Thyroid gland (tissue), 4 donors: ENCODE results near the gene KCNMA1. TPM values are rescaled to one million over a fixed set of nuclear protein-coding genes. Genes with fewer than 3 reads are reported as not detected.

Source experiments
- DNase-seq, 2 donors: peaks; one replicate each; pipeline ENCODE4 v3.0.0-alpha.2; 2019
- H3K27ac ChIP-seq, 3 donors: fragments of 200-600 bp; sonication (generic); 1 replicate in 2 of 3; 2 replicates in 1 of 3; pipeline ENCODE4 v1.5.1; 2016 to 2019; ENCODE audit warnings: mild to moderate bottlenecking in 1 of 3, moderate library complexity in 1 of 3
- H3K27me3 ChIP-seq: fragments of 200-600 bp; sonication (generic); one replicate; pipeline ENCODE4 v1.5.1; 2019
- H3K36me3 ChIP-seq, 2 donors: fragments of 200-600 bp; sonication (generic); one replicate each; pipeline ENCODE4 v1.5.1; 2016 to 2019
- H3K4me1 ChIP-seq, 2 donors: fragments of 200-600 bp; sonication (generic); one replicate each; pipeline ENCODE4 v1.5.1; 2017 to 2019
- H3K4me3 ChIP-seq, 3 donors: fragments of 200-600 bp; sonication (generic); replicated peaks in 1 of 3; 1 replicate in 2 of 3; 2 replicates in 1 of 3; pipeline ENCODE4 v1.5.1; 2016; ENCODE audit warnings: mild to moderate bottlenecking in 1 of 3
- H3K9me3 ChIP-seq: fragments of 200-600 bp; sonication (generic); one replicate; pipeline ENCODE4 v1.5.1; 2017
- CTCF ChIP-seq, 6 experiments: fragments of 200-600 bp in 3 of 6; fragments of 450-650 bp in 3 of 6; sonication (generic) in 3 of 6; IDR thresholded peaks; one replicate each; pipeline ENCODE4 v1.5.1; 2016 to 2019; ENCODE audit warnings: antibody characterized with exemption in 6 of 6, mild to moderate bottlenecking in 2 of 6, inconsistent platforms in 1 of 6, moderate library complexity in 1 of 6
- POLR2A ChIP-seq, 2 donors: fragments of 450-650 bp; IDR thresholded peaks; one replicate each; pipeline ENCODE4 v1.6.1; 2017; ENCODE audit warnings: antibody characterized with exemption in 2 of 2, mild to moderate bottlenecking in 2 of 2, moderate library complexity in 1 of 2
- WGBS, 2 donors: methylation state at CpG; one replicate each; pipeline ENCODE4 v1.1.5; 2017; 5-methylcytosine and 5-hydroxymethylcytosine counted together
- intact Hi-C: fragments of 100-400 bp; cut with DNase I; formaldehyde crosslinking; loops from one replicate; pipeline ENCODE4 v1.15.1; 2023
- total RNA-seq, 4 donors: library from RNA; depleted of rRNA; stranded (reverse); fragments of >200 nt; gene quantifications; one replicate each; pipeline ENCODE4 v1.2.3, GENCODE V29; 2016

The KCNMA1 gene
- total RNA-seq, 4 donors from 2014 or later: 2.5 to 5.1 (median 3.6) TPM

DNA sequence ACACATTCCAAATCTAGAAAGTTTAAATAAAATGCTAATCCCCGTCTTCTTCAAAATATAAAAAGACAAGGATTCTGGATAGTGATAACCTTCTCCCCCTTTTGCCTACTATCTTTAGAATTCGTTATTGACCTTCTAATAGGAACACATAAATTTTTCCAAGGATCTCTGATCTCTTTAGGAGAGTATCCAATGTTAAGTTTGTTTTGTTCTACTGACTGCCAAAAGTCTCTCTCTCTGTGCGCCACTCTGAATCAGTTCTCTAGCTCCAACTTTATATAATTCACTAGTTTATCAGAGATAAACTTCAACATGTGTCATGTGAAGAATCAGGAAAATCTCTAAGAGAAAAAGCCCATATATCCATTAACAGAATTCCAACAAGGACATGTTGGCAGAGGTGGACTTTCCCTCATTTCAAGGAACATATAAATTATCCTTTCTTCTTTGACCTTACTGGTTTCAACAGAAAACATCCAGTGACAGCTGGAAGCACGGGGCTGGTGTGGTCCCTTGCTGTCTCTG is 615.6 kb downstream of the KCNMA1 start:
- no peaks in the 10 kb centered on the region for H3K36me3 ChIP-seq
- 77 to 80% methylated on average over 4 of the region's 4 CpGs for WGBS, 2 donors
- H3K27me3 ChIP-seq: no peaks in the 10 kb centered on the region
- no peaks in the 10 kb centered on the region for H3K9me3 ChIP-seq
- intact Hi-C loops: no loop called here
- no peak overlapping the region for H3K4me3 ChIP-seq
- no peak for DNase-seq
- H3K27ac ChIP-seq: no peak overlapping the region
- H3K4me1 ChIP-seq: no peaks in the 10 kb centered on the region
- TF ChIP-seq POLR2A (IDR thresholded peaks at IDR 0.05) (no peak), CTCF (IDR thresholded peaks at IDR 0.05) (no peak)

- DNase-seq: no peak
- Histone ChIP-seq H3K27me3 (no peaks in the 10 kb centered on the region), H3K27ac (no peak overlapping the region), H3K4me3 (no peak overlapping the region), H3K9me3 (no peaks in the 10 kb centered on the region), H3K36me3 (no peaks in the 10 kb centered on the region), H3K4me1 (no peaks in the 10 kb centered on the region)
- WGBS, 2 donors: 80 to 81% methylated on average over 4 of the region's 4 CpGs
- TF ChIP-seq POLR2A (IDR thresholded peaks at IDR 0.05) (no peak), CTCF (IDR thresholded peaks at IDR 0.05) (no peak)
- intact Hi-C loops: no loop called here
Observed at GRCh38 chr10:77020426-77021040, 617.1 kb downstream of the KCNMA1 start.

DNA sequence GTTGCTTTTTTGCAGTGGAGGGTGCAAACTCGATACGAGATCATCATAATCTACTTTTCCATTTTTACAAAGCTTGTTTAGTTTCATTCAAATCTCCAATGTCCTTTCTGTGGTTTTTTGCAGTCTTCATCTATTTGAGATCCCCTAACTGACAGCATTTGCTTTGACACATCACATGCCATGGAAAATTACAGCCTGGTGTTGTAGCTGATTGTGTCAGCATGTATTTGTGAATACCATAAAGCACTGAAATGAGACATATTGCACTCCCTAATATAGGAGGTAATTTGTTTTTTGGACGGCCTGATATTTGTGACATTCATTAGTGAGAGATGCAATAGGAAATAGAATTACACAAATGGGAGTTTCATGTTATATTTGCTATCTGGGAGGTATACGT is 620.8 kb downstream of the KCNMA1 start:
- intact Hi-C loops: no loop called here
- no peak overlapping the region for H3K27ac ChIP-seq
- H3K4me1 ChIP-seq: peaks cover 0 to 3% of the 10 kb centered on the region in 2 donors

DNA sequence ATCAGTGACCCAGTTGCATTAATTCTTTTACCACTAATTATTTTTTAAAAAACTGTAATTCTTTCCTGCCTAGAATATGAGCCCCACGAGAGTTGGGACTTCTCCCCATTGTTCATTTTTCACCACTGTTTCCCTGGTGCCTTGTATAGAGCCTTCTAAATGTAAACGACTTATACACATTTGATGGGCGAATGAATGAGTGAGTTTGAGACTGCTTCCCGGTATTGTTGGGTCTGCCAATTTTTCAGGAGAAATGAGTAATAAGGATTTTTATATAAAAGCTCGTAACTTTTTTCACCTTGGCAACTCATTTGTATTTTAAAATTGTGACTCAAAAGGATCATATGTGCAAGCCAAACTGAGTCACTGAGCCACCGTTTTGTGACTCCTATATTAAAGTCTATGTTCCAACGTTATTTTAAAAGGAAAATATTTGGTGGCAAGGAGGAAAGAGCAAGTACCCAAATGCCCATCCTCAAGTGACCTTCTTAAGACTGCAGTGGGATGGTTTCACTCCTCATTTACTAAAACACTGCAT is 621.3 kb downstream of the KCNMA1 start:
- Histone ChIP-seq H3K4me1 (peaks cover 0 to 3% of the 10 kb centered on the region in 2 donors), H3K36me3 (no peaks in the 10 kb centered on the region), H3K9me3 (no peaks in the 10 kb centered on the region), H3K27ac (no peak overlapping the region), H3K4me3 (no peak overlapping the region), H3K27me3 (no peaks in the 10 kb centered on the region)
- no peak for TF ChIP-seq POLR2A (IDR thresholded peaks at IDR 0.05)
- TF ChIP-seq CTCF (IDR thresholded peaks at IDR 0.05): no peak
- intact Hi-C loops: no loop called here
- WGBS, 2 donors: 88 to 91% methylated on average over 7 of the region's 7 CpGs
- DNase-seq: no peak

More for the DNA sequence above, 620.8 kb downstream of the KCNMA1 start:
- no peak for DNase-seq
- Histone ChIP-seq H3K27me3 (no peaks in the 10 kb centered on the region), H3K4me3 (no peak overlapping the region), H3K9me3 (no peaks in the 10 kb centered on the region), H3K36me3 (no peaks in the 10 kb centered on the region)
- TF ChIP-seq POLR2A (IDR thresholded peaks at IDR 0.05) (no peak), CTCF (IDR thresholded peaks at IDR 0.05) (no peak)
- 90 to 95% methylated on average over 4 of the region's 4 CpGs for WGBS, 2 donors

DNA sequence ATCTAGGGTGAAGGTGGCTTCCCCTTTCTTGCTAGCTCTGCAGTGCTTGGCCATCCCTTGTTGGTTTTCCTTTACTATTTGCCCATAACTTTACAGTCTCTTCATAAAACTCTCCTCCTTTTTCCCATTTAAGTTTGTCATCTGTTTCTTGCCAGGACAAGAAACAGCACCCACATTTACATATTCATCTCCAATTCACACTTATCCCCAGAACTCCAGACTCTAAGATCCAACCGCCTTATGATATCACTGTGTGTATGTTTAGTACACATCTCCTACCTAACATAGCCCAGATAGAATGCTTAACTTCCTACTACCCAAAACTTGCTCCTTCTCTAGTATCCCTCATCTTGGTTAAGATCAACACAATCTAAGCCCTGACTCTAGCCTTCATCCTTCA is 622.2 kb downstream of the KCNMA1 start:
- 92 to 98% methylated on average over 1 of the region's 1 CpG for WGBS, 2 donors
- peaks cover 0 to 3% of the 10 kb centered on the region in 2 donors for H3K4me1 ChIP-seq
- H3K27me3 ChIP-seq: no peaks in the 10 kb centered on the region
- intact Hi-C loops: no loop called here
- H3K9me3 ChIP-seq: no peaks in the 10 kb centered on the region
- no peak for TF ChIP-seq POLR2A (IDR thresholded peaks at IDR 0.05)
- TF ChIP-seq CTCF (IDR thresholded peaks at IDR 0.05): no peak
- DNase-seq: no peak
- no peaks in the 10 kb centered on the region for H3K36me3 ChIP-seq
- no peak overlapping the region for H3K27ac ChIP-seq
- H3K4me3 ChIP-seq: no peak overlapping the region
